GM12801 (cell line): Measurements from ENCODE around the gene ZG16B.

Source experiments
- TF ChIP-seq, protein P1 (sequence below): IDR thresholded peaks from one replicate; pipeline ENCODE4 v1.5.1; 2011; ENCODE audit warnings: control low read depth; ENCODE audit not compliant: insufficient read length; ENCODE audit errors: extremely low read depth

ZG16B gene

DNA sequence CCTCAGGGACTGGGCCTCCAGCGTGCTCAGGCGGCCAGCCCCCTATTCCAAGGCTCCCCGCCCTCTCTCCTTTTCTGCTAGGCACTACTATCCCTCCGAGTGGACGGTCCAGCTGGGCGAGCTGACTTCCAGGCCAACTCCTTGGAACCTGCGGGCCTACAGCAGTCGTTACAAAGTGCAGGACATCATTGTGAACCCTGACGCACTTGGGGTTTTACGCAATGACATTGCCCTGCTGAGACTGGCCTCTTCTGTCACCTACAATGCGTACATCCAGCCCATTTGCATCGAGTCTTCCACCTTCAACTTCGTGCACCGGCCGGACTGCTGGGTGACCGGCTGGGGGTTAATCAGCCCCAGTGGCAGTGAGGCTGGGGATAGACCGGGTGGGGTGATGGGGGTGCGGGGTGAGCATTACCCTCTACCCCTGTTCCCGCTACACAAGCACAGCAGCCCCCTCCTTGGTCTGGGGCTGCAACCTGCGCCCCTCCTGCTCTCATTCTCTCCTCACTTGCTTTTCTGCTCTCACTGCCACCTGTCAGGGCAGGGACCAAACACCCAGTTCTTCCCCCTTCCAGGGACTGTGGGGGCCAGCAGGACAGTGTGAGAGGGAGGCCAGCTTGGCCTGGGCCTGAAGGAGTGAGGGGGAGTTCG lies 30.8 kb upstream of the ZG16B start:
- TF ChIP-seq, protein P1, sequence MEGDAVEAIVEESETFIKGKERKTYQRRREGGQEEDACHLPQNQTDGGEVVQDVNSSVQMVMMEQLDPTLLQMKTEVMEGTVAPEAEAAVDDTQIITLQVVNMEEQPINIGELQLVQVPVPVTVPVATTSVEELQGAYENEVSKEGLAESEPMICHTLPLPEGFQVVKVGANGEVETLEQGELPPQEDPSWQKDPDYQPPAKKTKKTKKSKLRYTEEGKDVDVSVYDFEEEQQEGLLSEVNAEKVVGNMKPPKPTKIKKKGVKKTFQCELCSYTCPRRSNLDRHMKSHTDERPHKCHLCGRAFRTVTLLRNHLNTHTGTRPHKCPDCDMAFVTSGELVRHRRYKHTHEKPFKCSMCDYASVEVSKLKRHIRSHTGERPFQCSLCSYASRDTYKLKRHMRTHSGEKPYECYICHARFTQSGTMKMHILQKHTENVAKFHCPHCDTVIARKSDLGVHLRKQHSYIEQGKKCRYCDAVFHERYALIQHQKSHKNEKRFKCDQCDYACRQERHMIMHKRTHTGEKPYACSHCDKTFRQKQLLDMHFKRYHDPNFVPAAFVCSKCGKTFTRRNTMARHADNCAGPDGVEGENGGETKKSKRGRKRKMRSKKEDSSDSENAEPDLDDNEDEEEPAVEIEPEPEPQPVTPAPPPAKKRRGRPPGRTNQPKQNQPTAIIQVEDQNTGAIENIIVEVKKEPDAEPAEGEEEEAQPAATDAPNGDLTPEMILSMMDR, result no peak

DNA sequence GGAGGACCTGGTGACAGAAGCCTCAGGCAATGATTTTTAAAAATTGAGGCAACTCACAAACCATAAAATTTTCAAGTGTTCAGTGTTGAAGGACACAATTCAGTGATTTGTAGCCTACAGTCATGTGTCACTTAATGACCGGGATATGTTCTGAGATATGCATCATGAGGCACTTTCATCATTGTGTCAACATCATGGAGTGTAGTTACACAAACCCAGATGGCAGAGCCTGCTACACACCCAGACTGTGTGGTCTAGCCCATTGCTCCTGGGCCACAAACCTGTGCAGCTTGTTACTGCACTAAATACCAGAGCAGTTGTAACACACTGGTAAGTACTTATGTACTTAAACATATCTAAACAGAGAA lies 30.3 kb upstream of the ZG16B start:
- TF ChIP-seq, protein P1, result no peak

DNA sequence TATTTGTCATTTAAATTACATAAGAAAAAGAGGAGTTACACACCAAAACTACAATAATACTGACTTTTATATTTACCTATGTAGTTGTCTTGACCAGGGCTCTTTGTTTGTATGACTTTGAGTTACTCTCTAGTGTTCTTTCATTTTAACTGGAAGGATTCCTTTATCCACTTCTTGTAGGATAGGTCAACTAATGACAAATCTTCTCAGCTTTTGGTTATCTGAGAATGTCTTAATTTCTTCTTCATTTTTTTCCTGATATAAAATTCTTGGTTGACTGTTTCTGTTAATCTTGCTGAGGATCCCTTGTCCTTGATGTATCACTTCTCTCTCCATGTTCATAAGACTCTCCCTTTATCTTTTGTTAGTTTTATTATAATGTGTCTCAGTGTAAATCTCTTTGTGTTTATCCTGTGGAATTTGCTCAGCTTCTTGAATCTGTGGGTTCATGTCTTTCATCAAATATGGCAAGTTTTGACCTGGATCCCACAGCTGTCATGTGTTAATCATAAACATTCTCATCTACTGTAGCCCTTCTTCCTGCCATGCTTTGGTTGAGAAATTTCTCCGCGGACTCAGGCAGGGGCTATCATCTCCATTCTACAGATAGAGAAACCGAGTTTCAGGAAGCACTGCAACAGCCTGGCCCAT lies 26.4 kb upstream of the ZG16B start:
- TF ChIP-seq, protein P1, result no peak

DNA sequence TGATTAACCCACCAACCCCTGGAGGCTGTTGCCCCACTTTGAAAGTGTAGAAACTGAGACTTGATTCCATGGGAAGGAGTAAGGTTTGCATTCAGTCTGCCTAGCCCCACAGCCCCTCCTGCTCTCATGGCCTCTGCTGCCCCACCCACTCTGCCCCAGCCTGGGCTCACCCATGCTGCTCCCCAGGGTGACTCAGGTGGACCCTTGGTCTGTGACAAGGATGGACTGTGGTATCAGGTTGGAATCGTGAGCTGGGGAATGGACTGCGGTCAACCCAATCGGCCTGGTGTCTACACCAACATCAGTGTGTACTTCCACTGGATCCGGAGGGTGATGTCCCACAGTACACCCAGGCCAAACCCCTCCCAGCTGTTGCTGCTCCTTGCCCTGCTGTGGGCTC lies 25.4 kb upstream of the ZG16B start:
- TF ChIP-seq, protein P1, result no peak

DNA sequence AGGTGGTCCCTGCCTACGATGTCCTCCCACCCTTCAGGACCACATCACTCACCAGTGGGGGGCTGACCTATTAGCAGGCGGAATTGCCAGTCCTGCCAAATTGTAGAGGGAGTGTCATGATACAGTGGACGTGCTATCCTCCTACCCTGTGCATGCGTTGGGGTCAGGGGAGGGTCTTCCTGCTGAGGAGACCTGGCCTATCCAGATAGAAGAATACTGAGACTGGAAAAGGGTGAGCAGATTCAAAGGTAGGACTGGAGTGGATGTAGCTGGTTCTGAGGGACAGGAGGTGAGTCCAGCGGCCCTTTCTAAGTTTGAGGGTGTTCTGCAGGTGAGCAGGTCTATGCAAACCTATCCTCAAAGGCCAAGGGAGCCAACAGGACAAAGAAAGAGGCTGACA lies 23.8 kb upstream of the ZG16B start:
- TF ChIP-seq, protein P1, result no peak

DNA sequence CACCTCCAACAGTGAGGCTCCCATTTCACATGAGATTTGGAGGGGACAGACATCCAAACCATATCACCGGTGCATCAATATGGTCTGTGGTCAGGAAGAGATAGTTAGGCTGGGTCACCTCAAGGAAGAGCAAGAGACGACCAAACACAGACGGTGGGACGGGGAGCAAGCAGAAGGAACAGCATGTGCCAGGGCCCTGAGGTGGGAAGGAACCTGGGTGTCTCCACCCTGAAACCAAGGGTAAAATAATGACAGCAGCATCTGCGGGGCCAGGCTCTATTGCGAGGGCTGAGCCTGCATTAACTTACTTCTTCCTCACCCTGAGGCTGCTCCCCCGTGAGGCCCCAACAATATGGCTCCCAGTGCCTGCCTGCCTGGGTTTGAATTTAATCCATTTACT lies 21.9 kb upstream of the ZG16B start:
- TF ChIP-seq, protein P1, result no peak

DNA sequence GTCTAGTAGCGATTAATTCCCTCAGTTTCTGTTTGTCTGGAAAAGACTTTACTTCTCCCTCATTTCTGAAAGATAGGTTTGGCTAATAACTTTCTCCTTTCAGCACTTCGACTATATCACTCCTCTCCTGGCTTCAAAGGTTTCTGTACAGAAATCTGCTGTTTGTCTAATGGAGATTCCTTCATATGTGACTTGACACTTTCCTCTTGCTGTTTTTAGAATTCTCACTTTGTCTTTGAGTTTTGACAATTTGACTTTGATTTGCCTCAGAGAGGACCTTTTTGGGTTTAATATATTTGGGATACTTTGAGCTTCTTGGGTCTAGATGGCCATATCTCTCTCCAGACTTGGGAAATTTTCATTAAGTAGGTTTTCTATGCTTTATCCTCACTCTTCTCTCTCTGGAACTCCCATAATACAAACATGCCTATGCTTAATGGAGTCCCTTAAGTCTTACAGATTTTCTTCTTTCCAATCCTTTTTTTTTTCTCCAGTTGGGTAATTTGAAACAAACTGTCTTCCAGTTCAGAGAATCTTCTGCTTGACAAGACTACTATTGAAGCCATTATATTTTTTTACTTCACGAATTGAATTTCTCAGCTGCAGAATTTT lies 20.8 kb upstream of the ZG16B start:
- TF ChIP-seq, protein P1, result no peak
